Panc1 (cell line): ENCODE results near the gene AFDN. TPM values are rescaled to one million over a fixed set of nuclear protein-coding genes. Genes with fewer than 3 reads are reported as not detected.

ENCODE experiments used
- ATAC-seq: fragments of 200-7000 bp; cut with Tn5 transposase; 2 replicates; pipeline ENCODE4 v1.9.1; 2020; ENCODE audit warnings: mild to moderate bottlenecking, moderate library complexity
- BruUV-seq: library from RNA; stranded (reverse); fragments of 400-500 nt; replicated peaks from 2 replicates; lab custom pipeline; 2021; lab: Mats Ljungman, UMichigan
- CTCF ChIA-PET: fragments of 300-600 bp; sonication (Branson Sonifier 250); formaldehyde crosslinking; loops from one replicate; lab custom pipeline; 2022; ENCODE audit warnings: antibody characterized with exemption; lab: Charles Lee
- POLR2A ChIA-PET: fragments of 300-600 bp; sonication (Branson Sonifier 250); formaldehyde crosslinking; loops from one replicate; lab custom pipeline; 2022; ENCODE audit warnings: antibody characterized with exemption; lab: Charles Lee
- DNase-seq: peaks from one replicate; pipeline ENCODE4 v3.0.0-alpha.2; 2010; ENCODE audit warnings: low read depth, low spot score
- H3K27ac ChIP-seq: 2 replicates; pipeline ENCODE4 v1.5.1; 2011; ENCODE audit warnings: mild to moderate bottlenecking, low read length, inconsistent platforms
- H3K27me3 ChIP-seq: fragments of 200-500 bp; sonication (Bioruptor generic); 2 replicates; pipeline ENCODE4 v1.6.0; 2014; ENCODE audit warnings: low read length, inconsistent platforms; ENCODE audit not compliant: control insufficient read depth, insufficient read depth
- H3K36me3 ChIP-seq: fragments of 200-500 bp; sonication (Bioruptor generic); 2 replicates; pipeline ENCODE4 v1.5.1; 2014; ENCODE audit warnings: inconsistent platforms, mild to moderate bottlenecking, low read length, moderate library complexity; ENCODE audit not compliant: control insufficient read depth, insufficient read depth
- H3K4me1 ChIP-seq: 2 replicates; pipeline ENCODE4 v1.5.1; 2011; ENCODE audit warnings: inconsistent platforms, mild to moderate bottlenecking, low read length, moderate library complexity; ENCODE audit not compliant: control insufficient read depth, insufficient read depth
- H3K4me3 ChIP-seq, 2 experiments: 2 replicates each; pipeline ENCODE4 v1.5.1; 2011 to 2012; ENCODE audit warnings: low read depth in 2 of 2, low read length in 2 of 2, mild to moderate bottlenecking in 2 of 2, inconsistent platforms in 1 of 2, moderate library complexity in 1 of 2
- H3K9me3 ChIP-seq: fragments of 200-500 bp; sonication (Bioruptor generic); 2 replicates; pipeline ENCODE4 v1.5.1; 2014; ENCODE audit warnings: low read depth, mild to moderate bottlenecking, inconsistent platforms, low read length, moderate library complexity; ENCODE audit not compliant: control insufficient read depth, insufficient read depth
- CTCF ChIP-seq: fragments of 450-650 bp; IDR thresholded peaks from 2 replicates; pipeline ENCODE4 v1.5.1; 2017; ENCODE audit warnings: mild to moderate bottlenecking
- POLR2AphosphoS5 ChIP-seq: IDR thresholded peaks from 2 replicates; pipeline ENCODE4 v1.6.1; 2012; ENCODE audit warnings: mild to moderate bottlenecking, low read depth, low read length, moderate library complexity
- REST ChIP-seq, 2 experiments: IDR thresholded peaks; 2 replicates each; pipeline ENCODE4 v1.6.1; 2011 to 2012; ENCODE audit warnings: low read depth in 2 of 2, control low read depth in 1 of 2, low read length in 1 of 2, mild to moderate bottlenecking in 1 of 2, moderate library complexity in 1 of 2; ENCODE audit not compliant: insufficient read depth in 1 of 2
- SIN3A ChIP-seq: IDR thresholded peaks from 2 replicates; pipeline ENCODE4 v1.6.1; 2012; ENCODE audit warnings: low read depth, mild to moderate bottlenecking, low read length, moderate library complexity, borderline replicate concordance; ENCODE audit not compliant: insufficient read depth
- TCF7L2 ChIP-seq: IDR thresholded peaks from 2 replicates; pipeline ENCODE4 v1.6.1; 2011; ENCODE audit warnings: mild to moderate bottlenecking, low read depth, low read length, inconsistent platforms
- in situ Hi-C: cut with HindIII; loops from 2 replicates; pipeline ENCODE4 v1.10.0; 2016; ENCODE audit warnings: low sequenced_read_pairs, low pct_unique_long_range_greater_than_20kb
- intact Hi-C: fragments of 100-400 bp; cut with micrococcal nuclease; formaldehyde crosslinking; loops from one replicate; pipeline ENCODE4 v1.10.0; 2022; ENCODE audit not compliant: unreplicated experiment
- total RNA-seq: library from RNA; stranded (reverse); gene quantifications from one replicate; pipeline ENCODE4 v1.2.1, GENCODE V29; 2021; ENCODE audit not compliant: unreplicated experiment

Gene AFDN
- total RNA-seq, 1 experiment from 2014 or later, result 143 TPM

- BruUV-seq, result no TSS peak
- no peaks in the 10 kb centered on the region for H3K4me1 ChIP-seq
- no peak for ATAC-seq
- in situ Hi-C loops, result no loop called here
- peaks cover 41% of the 10 kb centered on the region for H3K36me3 ChIP-seq
- H3K4me3 ChIP-seq, result no peak overlapping the region
- H3K9me3 ChIP-seq, result no peaks in the 10 kb centered on the region
- intact Hi-C loops, result loop anchor here (10.0 kb wide), 1 partner anchor 135 kb away; no protein-coding TSS in a partner anchor
- POLR2A ChIA-PET, result no interaction called here
- CTCF ChIA-PET, result no interaction called here
- no peaks in the 10 kb centered on the region for H3K27me3 ChIP-seq
- no peak overlapping the region for H3K27ac ChIP-seq
- no peak for TF ChIP-seq CTCF
- no peak for TF ChIP-seq POLR2AphosphoS5
- no peak for TF ChIP-seq TCF7L2
- TF ChIP-seq SIN3A, result no peak
- TF ChIP-seq REST (IDR thresholded peaks at IDR 0.05; ENCODE audit: insufficient read depth in 1 of 2, low read depth in 2 of 2, low read length in 1 of 2), result no peak
- no peak for DNase-seq
Observed at GRCh38 chr6:167919349-167919748, 92.6 kb downstream of the AFDN start.

GRCh38 chr6:167920165-167920564, 93.5 kb downstream of the AFDN start:
- CTCF ChIA-PET, result no interaction called here

More at GRCh38 chr6:167920165-167920564, 93.5 kb downstream of the AFDN start:
- BruUV-seq, result no TSS peak
- no peak overlapping the region for H3K27ac ChIP-seq
- no peaks in the 10 kb centered on the region for H3K27me3 ChIP-seq
- no peak for ATAC-seq
- H3K36me3 ChIP-seq, result peaks cover 45% of the 10 kb centered on the region
- POLR2A ChIA-PET, result no interaction called here
- DNase-seq, result no peak
- H3K9me3 ChIP-seq, result no peaks in the 10 kb centered on the region
- H3K4me3 ChIP-seq, result no peak overlapping the region
- TF ChIP-seq SIN3A (no peak), CTCF (no peak), TCF7L2 (no peak), REST (IDR thresholded peaks at IDR 0.05; ENCODE audit: insufficient read depth in 1 of 2, low read depth in 2 of 2, low read length in 1 of 2) (no peak), POLR2AphosphoS5 (no peak)
- no peaks in the 10 kb centered on the region for H3K4me1 ChIP-seq
- in situ Hi-C loops (no loop called here), intact Hi-C loops (no loop called here)
